ENCODE results near the gene HRK. TPM values are rescaled to one million over a fixed set of nuclear protein-coding genes. Genes with fewer than 3 reads are reported as not detected.

HRK gene
- total and polyA plus RNA-seq, 8 donors = 0.06 to 0.25 (median 0.18) TPM; not detected in 5

DNA sequence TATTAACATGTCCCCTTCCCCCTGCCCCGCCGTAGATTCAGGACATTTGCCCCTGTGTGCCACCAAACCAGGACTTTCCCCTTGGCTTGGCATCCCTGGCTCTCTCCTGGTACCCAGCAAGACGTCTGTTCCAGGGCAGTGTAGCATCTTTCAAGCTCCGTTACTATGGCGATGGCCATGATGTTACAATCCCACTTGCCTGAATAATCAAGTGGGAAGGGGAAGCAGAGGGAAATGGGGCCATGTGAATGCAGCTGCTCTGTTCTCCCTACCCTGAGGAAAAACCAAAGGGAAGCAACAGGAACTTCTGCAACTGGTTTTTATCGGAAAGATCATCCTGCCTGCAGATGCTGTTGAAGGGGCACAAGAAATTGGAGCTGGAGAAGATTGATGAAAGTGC, 28.9 kb downstream of the HRK start:
- peaks cover 0 to 47% (median 4%) of the 10 kb centered on the region in 3 donors for H3K27me3 ChIP-seq
- DNase-seq = no peak
- no peaks in the 10 kb centered on the region for H3K36me3 ChIP-seq
- 83 to 93% (median 87%) methylated on average over 6 of the region's 6 CpGs for WGBS, 5 donors
- intact Hi-C loops (cut with DNase I; ENCODE audit: low total_unique reads) = no loop called here
- no peak overlapping the region for H3K27ac ChIP-seq
- no peaks in the 10 kb centered on the region for H3K9me3 ChIP-seq
- no peak overlapping the region for H3K4me3 ChIP-seq
- H3K4me1 ChIP-seq = no peaks in the 10 kb centered on the region
- TF ChIP-seq POLR2A (IDR thresholded peaks at IDR 0.05) = no peak
- TF ChIP-seq POLR2AphosphoS5 (IDR thresholded peaks at IDR 0.05) = no peak
- no peak for TF ChIP-seq EP300 (IDR thresholded peaks at IDR 0.05)
- TF ChIP-seq, protein P1, sequence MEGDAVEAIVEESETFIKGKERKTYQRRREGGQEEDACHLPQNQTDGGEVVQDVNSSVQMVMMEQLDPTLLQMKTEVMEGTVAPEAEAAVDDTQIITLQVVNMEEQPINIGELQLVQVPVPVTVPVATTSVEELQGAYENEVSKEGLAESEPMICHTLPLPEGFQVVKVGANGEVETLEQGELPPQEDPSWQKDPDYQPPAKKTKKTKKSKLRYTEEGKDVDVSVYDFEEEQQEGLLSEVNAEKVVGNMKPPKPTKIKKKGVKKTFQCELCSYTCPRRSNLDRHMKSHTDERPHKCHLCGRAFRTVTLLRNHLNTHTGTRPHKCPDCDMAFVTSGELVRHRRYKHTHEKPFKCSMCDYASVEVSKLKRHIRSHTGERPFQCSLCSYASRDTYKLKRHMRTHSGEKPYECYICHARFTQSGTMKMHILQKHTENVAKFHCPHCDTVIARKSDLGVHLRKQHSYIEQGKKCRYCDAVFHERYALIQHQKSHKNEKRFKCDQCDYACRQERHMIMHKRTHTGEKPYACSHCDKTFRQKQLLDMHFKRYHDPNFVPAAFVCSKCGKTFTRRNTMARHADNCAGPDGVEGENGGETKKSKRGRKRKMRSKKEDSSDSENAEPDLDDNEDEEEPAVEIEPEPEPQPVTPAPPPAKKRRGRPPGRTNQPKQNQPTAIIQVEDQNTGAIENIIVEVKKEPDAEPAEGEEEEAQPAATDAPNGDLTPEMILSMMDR (IDR thresholded peaks at IDR 0.05) = no peak

DNA sequence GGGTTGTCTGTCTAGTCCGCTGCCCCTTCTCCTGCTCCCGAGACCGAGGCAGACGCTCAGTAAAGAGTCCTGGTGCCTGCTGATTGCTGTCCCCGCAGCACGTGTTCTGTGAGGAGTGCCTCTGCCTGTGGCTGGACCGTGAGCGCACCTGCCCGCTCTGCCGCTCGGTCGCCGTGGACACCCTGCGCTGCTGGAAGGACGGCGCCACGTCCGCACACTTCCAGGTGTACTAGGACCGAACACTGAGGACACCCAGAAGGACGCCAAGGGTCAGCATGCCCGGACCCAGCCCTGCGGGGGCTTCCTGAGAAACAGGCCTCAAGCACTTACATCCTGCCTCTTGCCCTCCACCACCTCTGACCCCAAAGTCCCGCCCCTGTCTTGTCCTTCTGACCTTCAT, 32.0 kb downstream of the HRK start:
- Histone ChIP-seq H3K4me1 (no peaks in the 10 kb centered on the region), H3K27me3 (peaks cover 0 to 20% (median 0%) of the 10 kb centered on the region in 3 donors), H3K9me3 (no peaks in the 10 kb centered on the region), H3K36me3 (no peaks in the 10 kb centered on the region), H3K27ac (no peak overlapping the region), H3K4me3 (no peak overlapping the region)
- WGBS, 5 donors = 92 to 96% (median 94%) methylated on average over 19 to 23 of the region's 23 CpGs
- no peak for DNase-seq
- intact Hi-C loops (cut with DNase I; ENCODE audit: low total_unique reads) = no loop called here
- TF ChIP-seq POLR2A (IDR thresholded peaks at IDR 0.05) (no peak), EP300 (IDR thresholded peaks at IDR 0.05) (no peak), POLR2AphosphoS5 (IDR thresholded peaks at IDR 0.05) (no peak)
- TF ChIP-seq, protein P1 (IDR thresholded peaks at IDR 0.05) = no peak

DNA sequence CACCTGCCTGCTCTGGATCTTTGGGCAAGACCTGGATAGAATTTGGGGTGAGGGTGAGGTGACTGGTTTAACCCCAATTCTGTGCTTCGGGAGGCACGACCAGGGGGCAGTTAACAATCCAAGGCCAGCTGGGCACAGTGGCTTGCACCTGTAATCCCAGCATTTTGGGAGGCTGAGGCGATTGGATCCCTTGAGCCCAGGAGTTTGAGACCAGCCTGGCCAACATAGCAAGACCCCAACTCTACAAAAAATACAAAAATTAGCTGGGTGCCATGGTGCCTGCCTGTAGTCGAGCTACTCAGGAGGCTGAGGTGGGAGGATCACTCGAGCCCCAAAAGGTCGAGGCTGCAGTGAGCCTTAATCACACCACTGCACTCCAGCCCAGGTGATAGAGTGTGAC, 38.2 kb downstream of the HRK start:
- WGBS, 5 donors = 89 to 100% (median 95%) methylated on average over 5 to 6 of the region's 6 CpGs
- TF ChIP-seq, protein P1 (IDR thresholded peaks at IDR 0.05) = no peak
- no peak for TF ChIP-seq POLR2AphosphoS5 (IDR thresholded peaks at IDR 0.05)
- H3K4me1 ChIP-seq = no peaks in the 10 kb centered on the region
- H3K9me3 ChIP-seq = no peaks in the 10 kb centered on the region
- H3K36me3 ChIP-seq = no peaks in the 10 kb centered on the region
- no peak overlapping the region for H3K27ac ChIP-seq
- no peak for DNase-seq
- intact Hi-C loops (cut with DNase I; ENCODE audit: low total_unique reads) = no loop called here
- no peaks in the 10 kb centered on the region for H3K27me3 ChIP-seq
- no peak overlapping the region for H3K4me3 ChIP-seq

DNA sequence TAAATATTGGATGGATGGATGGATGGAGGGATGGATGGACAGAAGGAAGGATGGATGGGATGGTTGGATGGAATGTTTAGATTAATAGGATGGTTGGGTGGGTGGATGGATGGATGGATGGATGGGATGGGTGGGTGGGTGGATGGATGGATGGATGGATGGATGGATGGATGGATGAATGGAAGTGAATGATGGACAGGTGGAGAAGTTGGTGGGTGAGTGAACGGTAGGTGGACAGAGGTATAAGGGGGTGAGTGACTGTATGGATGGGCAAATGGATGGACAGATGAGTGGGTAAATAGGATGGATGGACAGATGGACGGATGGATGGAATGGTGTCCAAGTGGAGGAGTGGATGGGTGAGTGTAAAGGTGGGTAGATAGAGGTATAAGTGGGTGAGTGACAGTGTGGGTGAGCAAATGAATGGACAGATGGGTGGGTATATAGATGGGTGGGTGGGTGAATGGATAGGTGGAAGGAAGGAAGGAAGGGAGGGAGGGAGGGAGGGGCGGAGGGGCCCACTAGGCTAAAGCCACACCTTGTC, 41.9 kb downstream of the HRK start:
- Histone ChIP-seq H3K27ac (no peak overlapping the region), H3K4me1 (no peaks in the 10 kb centered on the region), H3K4me3 (no peak overlapping the region), H3K27me3 (no peaks in the 10 kb centered on the region), H3K9me3 (no peaks in the 10 kb centered on the region), H3K36me3 (no peaks in the 10 kb centered on the region)
- no peak for TF ChIP-seq POLR2AphosphoS5 (IDR thresholded peaks at IDR 0.05)
- TF ChIP-seq POLR2A (IDR thresholded peaks at IDR 0.05) = no peak
- TF ChIP-seq, protein P1 (IDR thresholded peaks at IDR 0.05) = no peak
- TF ChIP-seq EP300 (IDR thresholded peaks at IDR 0.05) = no peak
- no peak for DNase-seq
- 83 to 98% (median 88%) methylated on average over 2 to 3 of the region's 3 CpGs for WGBS, 5 donors
- intact Hi-C loops (cut with DNase I; ENCODE audit: low total_unique reads) = no loop called here

Data from stomach (tissue), 9 donors.